ENCODE results near the gene DMD.

DMD gene

DNA sequence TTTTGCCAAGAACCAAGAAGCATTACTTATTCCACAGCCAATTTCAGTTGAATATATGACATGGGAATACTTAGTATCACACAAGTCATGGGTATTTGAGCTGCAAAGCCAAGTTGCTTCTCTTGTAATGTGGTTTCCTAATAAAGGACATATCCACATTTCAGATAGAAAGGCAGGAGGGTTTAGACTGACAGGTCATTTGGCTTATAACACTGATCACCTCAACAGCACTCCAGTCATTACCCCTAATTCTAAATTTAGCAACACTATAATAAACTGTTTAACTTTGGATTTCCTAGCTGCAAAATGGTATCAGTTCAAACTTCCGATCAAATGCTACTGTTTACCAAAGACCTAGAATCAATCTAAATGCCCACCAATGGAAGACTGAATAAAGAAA, 2025.5 kb downstream of the DMD start:
- 100% methylated on average over 1 of the region's 1 CpG for WGBS (ENCODE audit: insufficient coverage)
- POLR2A ChIA-PET: no interaction called here

GRCh38 chrX:31181377-31182000, 2029.9 kb downstream of the DMD start:
- no peaks in the 10 kb centered on the region for H3K27me3 ChIP-seq (replicated peaks in 2 of 5; ENCODE audit: control insufficient read depth in 4 of 5, insufficient read depth in 5 of 5, low read length in 4 of 5)
- WGBS (ENCODE audit: insufficient coverage): 60% methylated on average over 2 of the region's 4 CpGs
- H3K4me1 ChIP-seq (ENCODE audit: control extremely low read depth in 1 of 4, control insufficient read depth in 4 of 4, insufficient read depth in 4 of 4, low read length in 3 of 4): peaks cover 0 to 2% (median 0%) of the 10 kb centered on the region in 4 experiments
- ChIA-PET CTCF (no interaction called here), POLR2A (no interaction called here)
- H3K27ac ChIP-seq (ENCODE audit: insufficient read depth in 1 of 2, low read depth in 1 of 2, low read length in 2 of 2, poor library complexity in 1 of 2, severe bottlenecking in 2 of 2): no peak overlapping the region
- H3K9me3 ChIP-seq (ENCODE audit: control extremely low read depth in 1 of 5, control insufficient read depth in 4 of 5, insufficient read depth in 2 of 5, low read depth in 1 of 5, low read length in 4 of 5): no peaks in the 10 kb centered on the region
- no peak for DNase-seq
- H3K36me3 ChIP-seq (ENCODE audit: control insufficient read depth in 4 of 4, insufficient read depth in 4 of 4, low read length in 3 of 4): no peaks in the 10 kb centered on the region
- no peak overlapping the region for H3K4me3 ChIP-seq (ENCODE audit: control insufficient read depth in 1 of 7, extremely low read depth in 1 of 7, insufficient read depth in 4 of 7, low read depth in 2 of 7, low read length in 6 of 7)

More for the DNA sequence above, 2025.5 kb downstream of the DMD start:
- CTCF ChIA-PET: no interaction called here
- H3K4me3 ChIP-seq (ENCODE audit: control insufficient read depth in 1 of 7, extremely low read depth in 1 of 7, insufficient read depth in 4 of 7, low read depth in 2 of 7, low read length in 6 of 7): no peak overlapping the region
- no peak for DNase-seq
- H3K27me3 ChIP-seq (replicated peaks in 2 of 5; ENCODE audit: control insufficient read depth in 4 of 5, insufficient read depth in 5 of 5, low read length in 4 of 5): no peaks in the 10 kb centered on the region
- H3K36me3 ChIP-seq (ENCODE audit: control insufficient read depth in 4 of 4, insufficient read depth in 4 of 4, low read length in 3 of 4): no peaks in the 10 kb centered on the region
- no peak overlapping the region for H3K27ac ChIP-seq (ENCODE audit: insufficient read depth in 1 of 2, low read depth in 1 of 2, low read length in 2 of 2, poor library complexity in 1 of 2, severe bottlenecking in 2 of 2)
- no peaks in the 10 kb centered on the region for H3K9me3 ChIP-seq (ENCODE audit: control extremely low read depth in 1 of 5, control insufficient read depth in 4 of 5, insufficient read depth in 2 of 5, low read depth in 1 of 5, low read length in 4 of 5)
- peaks cover 0 to 2% (median 0%) of the 10 kb centered on the region in 4 experiments for H3K4me1 ChIP-seq (ENCODE audit: control extremely low read depth in 1 of 4, control insufficient read depth in 4 of 4, insufficient read depth in 4 of 4, low read length in 3 of 4)

DNA sequence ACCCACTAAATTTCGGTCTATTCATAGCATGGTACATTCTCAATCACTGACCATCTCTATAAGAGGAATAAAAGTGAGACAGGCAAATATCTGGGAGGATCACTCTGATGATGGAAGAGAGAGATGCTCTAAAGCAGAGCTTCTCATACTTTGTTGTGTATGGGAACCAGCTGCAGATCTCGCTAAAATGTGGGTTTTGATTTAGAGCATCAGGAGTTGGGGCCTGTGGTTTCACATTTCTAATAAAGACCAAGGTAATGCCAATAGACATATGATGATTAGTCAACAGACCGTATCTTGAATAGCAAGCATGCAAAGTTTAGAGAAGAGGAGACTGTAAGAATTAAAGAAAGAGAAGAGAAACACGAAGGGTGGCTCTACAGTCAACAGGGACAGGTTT, 2032.1 kb downstream of the DMD start:
- no peak for DNase-seq
- Histone ChIP-seq H3K4me1 (ENCODE audit: control extremely low read depth in 1 of 4, control insufficient read depth in 4 of 4, insufficient read depth in 4 of 4, low read length in 3 of 4) (peaks cover 0 to 2% (median 0%) of the 10 kb centered on the region in 4 experiments), H3K9me3 (ENCODE audit: control extremely low read depth in 1 of 5, control insufficient read depth in 4 of 5, insufficient read depth in 2 of 5, low read depth in 1 of 5, low read length in 4 of 5) (no peaks in the 10 kb centered on the region), H3K27ac (ENCODE audit: insufficient read depth in 1 of 2, low read depth in 1 of 2, low read length in 2 of 2, poor library complexity in 1 of 2, severe bottlenecking in 2 of 2) (no peak overlapping the region), H3K27me3 (replicated peaks in 2 of 5; ENCODE audit: control insufficient read depth in 4 of 5, insufficient read depth in 5 of 5, low read length in 4 of 5) (peaks cover 0 to 3% (median 0%) of the 10 kb centered on the region in 5 experiments), H3K36me3 (ENCODE audit: control insufficient read depth in 4 of 4, insufficient read depth in 4 of 4, low read length in 3 of 4) (no peaks in the 10 kb centered on the region), H3K4me3 (ENCODE audit: control insufficient read depth in 1 of 7, extremely low read depth in 1 of 7, insufficient read depth in 4 of 7, low read depth in 2 of 7, low read length in 6 of 7) (no peak overlapping the region)
- 88% methylated on average over 3 of the region's 4 CpGs for WGBS (ENCODE audit: insufficient coverage)
- ChIA-PET POLR2A (no interaction called here), CTCF (no interaction called here)

DNA sequence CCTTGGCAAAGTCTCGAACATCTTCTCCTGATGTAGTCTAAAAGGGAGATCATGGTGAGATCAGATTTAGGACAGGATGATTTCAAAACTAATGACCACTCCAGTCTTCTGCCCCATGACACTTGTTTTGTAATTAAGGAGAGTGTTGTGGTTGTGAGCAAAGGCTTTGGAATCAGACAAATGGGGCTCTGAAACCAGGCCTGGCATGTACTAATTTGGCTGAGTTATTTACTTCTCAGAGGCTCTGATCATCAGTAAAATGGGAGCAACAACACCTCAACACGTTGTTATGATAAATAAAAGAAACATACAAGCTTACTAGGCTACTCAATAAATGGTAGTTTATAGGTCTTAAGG, 2032.6 kb downstream of the DMD start:
- peaks cover 0 to 2% (median 0%) of the 10 kb centered on the region in 4 experiments for H3K4me1 ChIP-seq (ENCODE audit: control extremely low read depth in 1 of 4, control insufficient read depth in 4 of 4, insufficient read depth in 4 of 4, low read length in 3 of 4)
- H3K36me3 ChIP-seq (ENCODE audit: control insufficient read depth in 4 of 4, insufficient read depth in 4 of 4, low read length in 3 of 4): no peaks in the 10 kb centered on the region
- no peaks in the 10 kb centered on the region for H3K9me3 ChIP-seq (ENCODE audit: control extremely low read depth in 1 of 5, control insufficient read depth in 4 of 5, insufficient read depth in 2 of 5, low read depth in 1 of 5, low read length in 4 of 5)
- H3K27ac ChIP-seq (ENCODE audit: insufficient read depth in 1 of 2, low read depth in 1 of 2, low read length in 2 of 2, poor library complexity in 1 of 2, severe bottlenecking in 2 of 2): no peak overlapping the region
- peaks cover 0 to 3% (median 0%) of the 10 kb centered on the region in 5 experiments for H3K27me3 ChIP-seq (replicated peaks in 2 of 5; ENCODE audit: control insufficient read depth in 4 of 5, insufficient read depth in 5 of 5, low read length in 4 of 5)
- POLR2A ChIA-PET: no interaction called here
- H3K4me3 ChIP-seq (ENCODE audit: control insufficient read depth in 1 of 7, extremely low read depth in 1 of 7, insufficient read depth in 4 of 7, low read depth in 2 of 7, low read length in 6 of 7): no peak overlapping the region
- WGBS (ENCODE audit: insufficient coverage): 100% methylated on average over 1 of the region's 2 CpGs
- CTCF ChIA-PET: no interaction called here
- no peak for DNase-seq

GRCh38 chrX:31178064-31178768, 2033.1 kb downstream of the DMD start:
- ChIA-PET POLR2A (no interaction called here), CTCF (no interaction called here)
- WGBS (ENCODE audit: insufficient coverage): 79% methylated on average over 4 of the region's 6 CpGs
- Histone ChIP-seq H3K27me3 (replicated peaks in 2 of 5; ENCODE audit: control insufficient read depth in 4 of 5, insufficient read depth in 5 of 5, low read length in 4 of 5) (peaks cover 0 to 3% (median 0%) of the 10 kb centered on the region in 5 experiments), H3K27ac (ENCODE audit: insufficient read depth in 1 of 2, low read depth in 1 of 2, low read length in 2 of 2, poor library complexity in 1 of 2, severe bottlenecking in 2 of 2) (no peak overlapping the region), H3K4me1 (ENCODE audit: control extremely low read depth in 1 of 4, control insufficient read depth in 4 of 4, insufficient read depth in 4 of 4, low read length in 3 of 4) (peaks cover 0 to 2% (median 0%) of the 10 kb centered on the region in 4 experiments), H3K4me3 (ENCODE audit: control insufficient read depth in 1 of 7, extremely low read depth in 1 of 7, insufficient read depth in 4 of 7, low read depth in 2 of 7, low read length in 6 of 7) (no peak overlapping the region), H3K36me3 (ENCODE audit: control insufficient read depth in 4 of 4, insufficient read depth in 4 of 4, low read length in 3 of 4) (no peaks in the 10 kb centered on the region), H3K9me3 (ENCODE audit: control extremely low read depth in 1 of 5, control insufficient read depth in 4 of 5, insufficient read depth in 2 of 5, low read depth in 1 of 5, low read length in 4 of 5) (no peaks in the 10 kb centered on the region)
- DNase-seq: no peak

DNA sequence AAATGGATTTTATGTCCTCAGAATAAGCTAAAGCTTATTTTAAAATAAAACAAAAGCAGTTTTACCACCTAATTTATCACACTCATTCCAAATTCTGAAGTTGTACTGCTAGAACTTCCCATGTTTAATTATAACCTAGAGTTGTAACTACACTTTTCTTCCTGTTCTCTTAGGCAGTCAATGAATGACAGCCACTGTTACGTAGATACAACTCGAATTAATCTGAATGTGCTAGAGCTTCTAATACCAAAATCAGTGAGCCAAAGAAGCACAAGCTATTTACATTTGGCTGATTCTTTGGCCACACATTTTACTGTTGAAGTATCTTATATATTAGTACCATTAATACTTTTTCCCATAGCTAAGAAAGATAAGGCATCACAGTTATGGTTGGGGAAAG, 2040.6 kb downstream of the DMD start:
- no peaks in the 10 kb centered on the region for H3K4me1 ChIP-seq (ENCODE audit: control extremely low read depth in 1 of 4, control insufficient read depth in 4 of 4, insufficient read depth in 4 of 4, low read length in 3 of 4)
- peaks cover 0 to 5% (median 0%) of the 10 kb centered on the region in 5 experiments for H3K27me3 ChIP-seq (replicated peaks in 2 of 5; ENCODE audit: control insufficient read depth in 4 of 5, insufficient read depth in 5 of 5, low read length in 4 of 5)
- H3K36me3 ChIP-seq (ENCODE audit: control insufficient read depth in 4 of 4, insufficient read depth in 4 of 4, low read length in 3 of 4): no peaks in the 10 kb centered on the region
- CTCF ChIA-PET: no interaction called here
- H3K4me3 ChIP-seq (ENCODE audit: control insufficient read depth in 1 of 7, extremely low read depth in 1 of 7, insufficient read depth in 4 of 7, low read depth in 2 of 7, low read length in 6 of 7): no peak overlapping the region
- H3K9me3 ChIP-seq (ENCODE audit: control extremely low read depth in 1 of 5, control insufficient read depth in 4 of 5, insufficient read depth in 2 of 5, low read depth in 1 of 5, low read length in 4 of 5): no peaks in the 10 kb centered on the region
- WGBS (ENCODE audit: insufficient coverage): no CpG with 5 or more reads among the region's 2 CpGs
- no peak for DNase-seq
- POLR2A ChIA-PET: no interaction called here
- no peak overlapping the region for H3K27ac ChIP-seq (ENCODE audit: insufficient read depth in 1 of 2, low read depth in 1 of 2, low read length in 2 of 2, poor library complexity in 1 of 2, severe bottlenecking in 2 of 2)

GRCh38 chrX:31168551-31168950, 2042.8 kb downstream of the DMD start:
- WGBS (ENCODE audit: insufficient coverage): no CpG with 5 or more reads among the region's 2 CpGs
- no peak for DNase-seq
- Histone ChIP-seq H3K27me3 (replicated peaks in 2 of 5; ENCODE audit: control insufficient read depth in 4 of 5, insufficient read depth in 5 of 5, low read length in 4 of 5) (peaks cover 0 to 2% (median 0%) of the 10 kb centered on the region in 5 experiments), H3K36me3 (ENCODE audit: control insufficient read depth in 4 of 4, insufficient read depth in 4 of 4, low read length in 3 of 4) (no peaks in the 10 kb centered on the region), H3K9me3 (ENCODE audit: control extremely low read depth in 1 of 5, control insufficient read depth in 4 of 5, insufficient read depth in 2 of 5, low read depth in 1 of 5, low read length in 4 of 5) (no peaks in the 10 kb centered on the region), H3K4me3 (ENCODE audit: control insufficient read depth in 1 of 7, extremely low read depth in 1 of 7, insufficient read depth in 4 of 7, low read depth in 2 of 7, low read length in 6 of 7) (no peak overlapping the region), H3K4me1 (ENCODE audit: control extremely low read depth in 1 of 4, control insufficient read depth in 4 of 4, insufficient read depth in 4 of 4, low read length in 3 of 4) (no peaks in the 10 kb centered on the region), H3K27ac (ENCODE audit: insufficient read depth in 1 of 2, low read depth in 1 of 2, low read length in 2 of 2, poor library complexity in 1 of 2, severe bottlenecking in 2 of 2) (no peak overlapping the region)
- POLR2A ChIA-PET: no interaction called here
- CTCF ChIA-PET: no interaction called here
